C4-2B (cell line): Measurements from ENCODE around the gene SACM1L.

ENCODE experiments used
- ZFX ChIP-seq: fragments of 450-650 bp; IDR thresholded peaks from 2 replicates; pipeline ENCODE4 v1.6.1; 2017
- TF ChIP-seq, protein P1 (sequence below): fragments of 450-650 bp; conservative IDR thresholded peaks from 2 replicates; pipeline ENCODE4 v1.5.1; 2017; ENCODE audit warnings: mild to moderate bottlenecking

DNA sequence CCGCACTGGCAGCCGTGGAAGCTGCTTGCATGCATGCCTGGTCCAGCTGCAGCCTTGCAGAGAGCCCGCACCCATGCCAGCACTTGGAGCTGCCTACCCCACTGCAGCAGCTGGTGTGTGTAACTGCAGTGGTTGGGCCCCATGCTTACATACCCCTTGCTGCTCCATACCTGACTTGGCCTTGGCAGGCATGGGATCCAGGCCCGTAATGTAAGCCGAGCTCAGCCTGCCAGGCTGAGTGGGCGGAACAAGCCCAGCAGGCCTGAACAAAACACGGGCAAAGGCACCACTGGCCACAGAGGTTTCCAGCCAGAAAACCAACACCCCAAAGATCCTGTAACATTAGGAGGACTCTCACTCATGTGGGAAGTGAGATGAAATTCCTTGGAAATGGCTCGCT lies 58.9 kb downstream of the SACM1L start:
- TF ChIP-seq, protein P1, sequence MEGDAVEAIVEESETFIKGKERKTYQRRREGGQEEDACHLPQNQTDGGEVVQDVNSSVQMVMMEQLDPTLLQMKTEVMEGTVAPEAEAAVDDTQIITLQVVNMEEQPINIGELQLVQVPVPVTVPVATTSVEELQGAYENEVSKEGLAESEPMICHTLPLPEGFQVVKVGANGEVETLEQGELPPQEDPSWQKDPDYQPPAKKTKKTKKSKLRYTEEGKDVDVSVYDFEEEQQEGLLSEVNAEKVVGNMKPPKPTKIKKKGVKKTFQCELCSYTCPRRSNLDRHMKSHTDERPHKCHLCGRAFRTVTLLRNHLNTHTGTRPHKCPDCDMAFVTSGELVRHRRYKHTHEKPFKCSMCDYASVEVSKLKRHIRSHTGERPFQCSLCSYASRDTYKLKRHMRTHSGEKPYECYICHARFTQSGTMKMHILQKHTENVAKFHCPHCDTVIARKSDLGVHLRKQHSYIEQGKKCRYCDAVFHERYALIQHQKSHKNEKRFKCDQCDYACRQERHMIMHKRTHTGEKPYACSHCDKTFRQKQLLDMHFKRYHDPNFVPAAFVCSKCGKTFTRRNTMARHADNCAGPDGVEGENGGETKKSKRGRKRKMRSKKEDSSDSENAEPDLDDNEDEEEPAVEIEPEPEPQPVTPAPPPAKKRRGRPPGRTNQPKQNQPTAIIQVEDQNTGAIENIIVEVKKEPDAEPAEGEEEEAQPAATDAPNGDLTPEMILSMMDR = no peak
- TF ChIP-seq ZFX = no peak
